T follicular helper cell (primary cell): ENCODE results near the gene QTRT2.

Experiments used
- DNase-seq: peaks from one replicate; pipeline ENCODE4 v3.0.0-alpha.2; 2020; ENCODE audit warnings: low read depth

QTRT2 gene

DNA sequence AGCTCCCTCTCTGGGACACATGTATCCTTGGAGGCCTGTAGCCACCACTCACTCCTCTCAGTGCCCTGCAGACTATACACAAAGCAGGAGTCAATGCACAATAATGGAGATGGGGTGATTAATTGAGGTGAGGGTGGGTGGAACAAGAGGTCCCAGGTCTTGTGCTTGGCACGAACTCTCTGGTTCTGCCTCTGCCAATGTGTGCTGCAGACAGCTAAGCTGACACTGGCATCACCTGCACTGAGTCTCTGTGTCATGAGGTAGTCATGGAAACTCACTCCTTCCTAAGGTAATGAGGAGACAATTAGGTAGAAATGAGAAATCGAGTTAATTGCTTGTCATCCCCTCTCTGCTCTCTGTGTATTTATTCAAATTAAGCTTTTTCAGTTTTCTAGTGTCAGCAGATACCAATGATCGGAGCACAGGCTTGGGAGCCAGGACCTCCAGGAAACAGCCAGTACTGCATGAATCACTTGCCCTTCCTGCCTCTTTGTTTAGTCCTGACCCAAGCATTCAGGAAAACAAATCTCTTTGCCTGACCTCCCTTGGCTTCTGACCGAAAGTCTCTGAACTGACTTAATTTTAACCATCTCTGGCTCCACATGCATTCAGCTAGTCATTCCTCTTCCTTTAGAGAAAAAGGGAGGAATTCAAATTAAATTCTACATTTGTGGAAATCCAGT is 65.6 kb downstream of the QTRT2 start:
- DNase-seq: no peak

DNA sequence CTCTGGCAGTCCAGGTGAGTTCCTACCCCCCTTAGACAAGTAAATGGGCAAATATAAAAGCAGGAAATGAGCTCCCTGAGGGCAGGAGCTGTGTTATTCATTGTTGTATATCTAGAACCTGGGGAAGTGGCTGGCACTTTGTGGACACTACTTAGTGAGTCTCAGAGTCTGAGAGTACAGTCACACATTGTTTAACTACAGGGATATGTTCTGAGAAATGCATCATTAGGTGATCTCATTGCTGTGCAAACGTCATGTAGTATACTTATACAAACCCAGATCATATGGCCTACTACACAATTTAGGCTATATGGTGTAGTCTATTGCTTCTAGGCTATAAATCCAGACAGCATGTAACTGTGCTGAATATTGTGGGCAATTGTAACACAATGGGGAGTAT is 69.9 kb downstream of the QTRT2 start:
- DNase-seq: no peak

DNA sequence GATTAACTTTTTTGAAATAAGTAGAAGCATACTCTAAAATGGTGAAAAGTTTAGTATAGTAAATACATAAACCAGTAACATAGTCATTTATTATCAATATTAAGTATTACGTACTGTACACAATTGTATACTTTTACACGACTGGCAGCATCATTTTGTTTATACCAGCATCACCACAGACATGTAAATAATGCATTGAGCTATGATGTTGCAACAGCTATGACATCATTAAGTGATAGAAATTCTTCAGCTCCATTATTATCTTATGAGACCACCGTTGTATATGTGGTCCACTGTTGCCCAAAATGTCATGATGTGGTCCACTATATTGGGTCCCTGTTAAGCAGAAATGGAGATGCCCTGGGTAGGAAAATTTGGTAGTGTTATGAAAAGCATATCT is 71.0 kb downstream of the QTRT2 start:
- DNase-seq: no peak

DNA sequence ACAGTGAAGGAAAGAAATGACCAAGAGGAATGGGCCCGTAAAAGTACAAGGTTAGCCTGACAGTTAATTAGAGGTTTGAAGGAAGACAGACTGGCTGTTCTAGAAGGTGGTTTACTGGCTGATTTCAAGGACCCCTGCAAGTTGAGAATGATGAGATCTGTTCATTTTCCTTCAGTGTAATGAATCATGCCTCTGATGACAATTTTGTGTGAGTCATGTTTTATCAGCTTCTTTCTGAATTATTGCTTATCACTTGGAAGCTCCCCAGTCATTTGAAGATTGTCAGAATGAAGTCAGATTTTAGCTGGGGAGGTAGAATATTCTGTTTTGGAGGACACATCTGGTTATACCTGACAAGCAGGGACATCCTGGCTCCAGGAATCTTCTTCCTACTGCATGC is 71.7 kb downstream of the QTRT2 start:
- DNase-seq: no peak

DNA sequence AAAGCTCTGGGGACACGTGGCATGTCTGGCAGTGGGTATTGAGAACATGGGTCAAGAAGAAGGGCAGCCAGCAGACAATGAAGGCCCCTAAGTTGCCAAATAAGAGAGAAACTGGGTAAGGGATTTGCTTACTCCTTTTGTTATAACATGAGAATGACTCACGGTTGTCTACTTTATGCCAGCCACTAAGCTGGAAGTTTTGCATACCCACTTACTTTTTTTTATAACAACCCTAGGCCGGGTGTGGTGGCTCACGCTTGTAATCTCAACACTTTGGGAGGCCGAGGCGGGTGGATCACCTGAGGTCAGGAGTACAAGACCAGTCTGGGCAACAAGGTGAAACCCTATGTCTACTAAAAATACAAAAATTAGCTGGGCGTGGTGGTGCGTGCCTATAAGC is 72.3 kb downstream of the QTRT2 start:
- DNase-seq: no peak

DNA sequence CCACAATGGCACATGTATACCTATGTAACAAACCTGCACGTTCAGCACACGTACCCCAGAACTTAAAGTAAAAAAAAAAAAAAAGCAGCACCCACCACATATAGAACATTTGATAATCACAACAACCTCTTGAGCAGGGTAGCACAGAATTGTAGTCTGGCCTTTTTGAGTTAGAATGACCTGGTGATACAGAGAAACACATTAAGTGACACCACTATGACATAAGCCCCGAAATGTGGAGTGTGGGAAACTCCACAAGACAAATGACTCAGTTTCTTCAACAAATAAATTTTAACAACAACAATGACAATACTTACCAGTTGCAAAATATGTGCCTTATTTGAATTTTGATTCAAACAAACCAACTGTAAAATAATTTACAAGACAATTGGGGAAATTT is 76.0 kb downstream of the QTRT2 start:
- DNase-seq: no peak

DNA sequence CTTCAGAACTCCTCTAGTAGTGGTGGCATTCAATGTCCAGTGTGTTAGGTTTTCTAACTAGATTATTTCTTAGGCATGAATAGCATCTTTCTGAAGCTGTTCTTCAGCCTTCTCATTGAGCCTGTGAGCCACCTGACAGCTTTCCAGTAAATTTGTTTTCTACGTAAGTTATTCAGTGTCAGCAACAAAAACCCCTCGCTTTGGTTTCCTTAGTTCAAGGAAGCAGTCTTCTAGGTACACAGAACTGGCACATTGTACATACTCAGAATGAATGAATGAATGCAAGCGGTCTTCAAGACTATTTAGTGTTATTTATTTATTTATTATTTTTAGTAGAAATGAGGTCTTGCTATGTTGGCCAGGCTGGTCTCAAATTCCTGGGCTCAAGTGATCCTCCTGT is 77.4 kb downstream of the QTRT2 start:
- DNase-seq: no peak
